Natural killer cell (primary cell): ENCODE data around the gene RAB1B. TPM values are rescaled to one million over a fixed set of nuclear protein-coding genes. Genes with fewer than 3 reads are reported as not detected.
A peak's percentile ranks its signal among the peaks of the same experiment; 100 is the strongest.
"Not testable (repeated sequence)": the region's sequence is repeated elsewhere in the genome, so short reads cannot be mapped to it uniquely, and the experiment has no call there.

Experiments used
- ATAC-seq, 3 donors: fragments of 150-1000 bp in 2 of 3; fragments of 200-7000 bp in 1 of 3; cut with Tn5 transposase; 1 replicate in 1 of 3; 2 replicates in 2 of 3; pipeline ENCODE4 v1.10.0; 2021; ENCODE audit warnings: mild to moderate bottlenecking in 2 of 3, moderate library complexity in 2 of 3
- DNase-seq, 2 donors: peaks; one replicate each; pipeline versions ENCODE4 v3.0.0 to v3.0.0-alpha.2; 2013 to 2021; ENCODE audit warnings: mixed read lengths in 1 of 2
- H3K27ac ChIP-seq: one replicate; pipeline ENCODE4 v1.5.1; 2013; ENCODE audit warnings: mild to moderate bottlenecking, low read length
- H3K27me3 ChIP-seq: one replicate; pipeline ENCODE4 v1.6.1; 2013; ENCODE audit warnings: low read length; ENCODE audit not compliant: control insufficient read depth, insufficient read depth
- H3K36me3 ChIP-seq: one replicate; pipeline ENCODE4 v1.6.1; 2013; ENCODE audit warnings: low read length; ENCODE audit not compliant: control insufficient read depth, insufficient read depth
- H3K4me1 ChIP-seq: one replicate; pipeline ENCODE4 v1.6.1; 2013; ENCODE audit warnings: low read length; ENCODE audit not compliant: control insufficient read depth, insufficient read depth
- H3K4me3 ChIP-seq: one replicate; pipeline ENCODE4 v1.5.1; 2013; ENCODE audit warnings: low read length
- H3K9me3 ChIP-seq: one replicate; pipeline ENCODE4 v1.6.1; 2013; ENCODE audit warnings: low read length; ENCODE audit not compliant: control insufficient read depth, insufficient read depth
- H3K27ac Mint-ChIP-seq, 2 donors: one replicate each; pipeline ENCODE4 v1.8.0; 2022; ENCODE audit warnings: mild to moderate bottlenecking in 2 of 2, mixed read lengths in 2 of 2, moderate library complexity in 1 of 2
- H3K27me3 Mint-ChIP-seq, 2 donors: one replicate each; pipeline ENCODE4 v1.8.0; 2022; ENCODE audit warnings: low read depth in 2 of 2, mixed read lengths in 2 of 2
- H3K36me3 Mint-ChIP-seq: one replicate; pipeline ENCODE4 v1.8.0; 2022; ENCODE audit warnings: mixed read lengths
- H3K4me1 Mint-ChIP-seq, 2 donors: one replicate each; pipeline ENCODE4 v1.8.0; 2022; ENCODE audit warnings: mixed read lengths in 2 of 2
- H3K4me3 Mint-ChIP-seq: one replicate; pipeline ENCODE4 v1.8.0; 2022; ENCODE audit warnings: mild to moderate bottlenecking, moderate library complexity, mixed read lengths
- H3K9me3 Mint-ChIP-seq, 2 donors: one replicate each; pipeline ENCODE4 v1.8.0; 2022; ENCODE audit warnings: mixed read lengths in 2 of 2
- CTCF ChIP-seq: fragments of 200-600 bp; IDR thresholded peaks from one replicate; pipeline ENCODE4 v1.8.0; 2022; ENCODE audit warnings: antibody characterized with exemption
- WGBS: methylation state at CpG from one replicate; pipeline ENCODE4 v1.1.7; 2013; ENCODE audit warnings: missing lambda C conversion rate; ENCODE audit not compliant: insufficient coverage; 5-methylcytosine and 5-hydroxymethylcytosine counted together
- intact Hi-C: fragments of 100-400 bp; cut with micrococcal nuclease; formaldehyde crosslinking; loops from one replicate; pipeline ENCODE4 v1.14.2; 2022
- total RNA-seq, 4 donors: library from RNA; stranded (reverse); fragments of 120-200 nt in 1 of 4; gene quantifications; one replicate each; pipeline versions ENCODE4 v1.2.3 to v1.2.4, GENCODE V29; 2013 to 2022

Gene RAB1B
- total RNA-seq, 3 donors from 2014 or later (not counting 1 experiment from before 2014, with no cell fraction given): 116 to 144 (median 132) TPM

- Mint-ChIP-seq H3K36me3 (peaks cover 14% of the 10 kb centered on the region), H3K27ac (no peak overlapping the region), H3K4me3 (no peak overlapping the region), H3K27me3 (peaks cover 7 to 9% of the 10 kb centered on the region in 2 donors), H3K4me1 (peaks cover 39 to 70% of the 10 kb centered on the region in 2 donors), H3K9me3 (no peaks in the 10 kb centered on the region)
- WGBS: 94% methylated on average over 14 of the region's 14 CpGs
- DNase-seq (no peak), ATAC-seq (no peak)
- Histone ChIP-seq H3K4me1 (peaks cover 71% of the 10 kb centered on the region), H3K27me3 (peaks cover 10% of the 10 kb centered on the region), H3K9me3 (no peaks in the 10 kb centered on the region), H3K36me3 (peaks cover 45% of the 10 kb centered on the region), H3K27ac (no peak overlapping the region), H3K4me3 (no peak overlapping the region)
- intact Hi-C loops: no loop called here
- TF ChIP-seq CTCF: no peak
Measured at GRCh38 chr11:66275984-66276612, 7.7 kb downstream of the RAB1B start.

GRCh38 chr11:66276619-66277018, 8.2 kb downstream of the RAB1B start:
- Histone ChIP-seq H3K27me3 (peaks cover 10% of the 10 kb centered on the region), H3K36me3 (peaks cover 44% of the 10 kb centered on the region), H3K4me1 (peaks cover 67% of the 10 kb centered on the region)
- DNase-seq, ATAC-seq, H3K4me3 ChIP-seq, H3K4me3 Mint-ChIP-seq, H3K9me3 Mint-ChIP-seq, intact Hi-C loops, H3K27ac ChIP-seq, H3K9me3 ChIP-seq: not testable (repeated sequence)
- H3K27ac Mint-ChIP-seq: peak overlapping the region in 1 of 2 donors; percentile 58
- H3K4me1 Mint-ChIP-seq: peaks cover 36 to 73% of the 10 kb centered on the region in 2 donors
- 89% methylated on average over 13 of the region's 13 CpGs for WGBS
- peaks cover 7 to 12% of the 10 kb centered on the region in 2 donors for H3K27me3 Mint-ChIP-seq
- peaks cover 14% of the 10 kb centered on the region for H3K36me3 Mint-ChIP-seq

- DNase-seq, H3K9me3 Mint-ChIP-seq, H3K4me3 ChIP-seq, intact Hi-C loops, ATAC-seq, H3K9me3 ChIP-seq, H3K27ac ChIP-seq: not testable (repeated sequence)
- H3K4me3 Mint-ChIP-seq: peak overlapping the region; percentile 62
- Histone ChIP-seq H3K4me1 (peaks cover 67% of the 10 kb centered on the region), H3K27me3 (peaks cover 10% of the 10 kb centered on the region), H3K36me3 (peaks cover 40% of the 10 kb centered on the region)
- H3K27me3 Mint-ChIP-seq: peaks cover 7 to 14% of the 10 kb centered on the region in 2 donors
- H3K4me1 Mint-ChIP-seq: peaks cover 32 to 73% of the 10 kb centered on the region in 2 donors
- peak overlapping the region in 1 of 2 donors; percentile 58 for H3K27ac Mint-ChIP-seq
- H3K36me3 Mint-ChIP-seq: peaks cover 14% of the 10 kb centered on the region
- WGBS: 32% methylated on average over 4 of the region's 4 CpGs
Measured at GRCh38 chr11:66277064-66277463, 8.6 kb downstream of the RAB1B start.

- Mint-ChIP-seq H3K27me3 (peaks cover 7 to 14% of the 10 kb centered on the region in 2 donors), H3K4me1 (peaks cover 27 to 74% of the 10 kb centered on the region in 2 donors), H3K27ac (peak within 1 kb of the TSS; percentile 21 to 78), H3K9me3 (no peaks in the 10 kb centered on the region), H3K36me3 (peaks cover 14% of the 10 kb centered on the region), H3K4me3 (peak within 1 kb of the TSS; percentile 62)
- ATAC-seq (peak; percentile 44 to 51 (median 47)), DNase-seq (peak; percentile 55 to 78)
- WGBS: 1% methylated on average over 84 of the region's 84 CpGs
- Histone ChIP-seq H3K4me1 (peaks cover 67% of the 10 kb centered on the region), H3K4me3 (peak within 1 kb of the TSS; percentile 8), H3K9me3 (no peaks in the 10 kb centered on the region), H3K27me3 (peaks cover 10% of the 10 kb centered on the region), H3K36me3 (peaks cover 35% of the 10 kb centered on the region), H3K27ac (no peak within 1 kb of the TSS)
- no peak for TF ChIP-seq CTCF
- intact Hi-C loops: no loop called here
Measured at GRCh38 chr11:66277471-66278362, 9.3 kb downstream of the RAB1B start, which contains the start of gene CNIH2. Gene CNIH2 (plus strand): TSS chr11:66278175. CDS start chr11:66278457, 282 bp downstream.
